Vagina (tissue), 2 donors: Measurements from ENCODE around the gene XAGE2.

Experiments used
- CTCF ChIP-seq, 3 experiments: fragments of 450-650 bp in 2 of 3; fragments of 200-600 bp in 1 of 3; sonication (generic) in 1 of 3; IDR thresholded peaks; one replicate each; pipeline ENCODE4 v1.5.1; 2017 to 2019; ENCODE audit warnings: antibody characterized with exemption in 3 of 3, mild to moderate bottlenecking in 2 of 3, moderate library complexity in 2 of 3
- POLR2AphosphoS5 ChIP-seq, 2 donors: sonication (generic); formaldehyde crosslinking; IDR thresholded peaks; one replicate each; pipeline ENCODE4 v1.9.0; 2017; ENCODE audit warnings: antibody characterized with exemption in 2 of 2, mild to moderate bottlenecking in 2 of 2, low read depth in 1 of 2; ENCODE audit not compliant: insufficient read depth in 1 of 2

- TF ChIP-seq CTCF (IDR thresholded peaks at IDR 0.05), result no peak
- no peak for TF ChIP-seq POLR2AphosphoS5 (IDR thresholded peaks at IDR 0.05; ENCODE audit: insufficient read depth in 1 of 2, low read depth in 1 of 2)
Observed at GRCh38 chrX:52341493-52341892, 27.3 kb upstream of the XAGE2 start.
